Renal cortical epithelial cell (primary cell): ENCODE results near the gene ATXN7L3. TPM values are rescaled to one million over a fixed set of nuclear protein-coding genes. Genes with fewer than 3 reads are reported as not detected.
"Not testable (repeated sequence)": the region's sequence is repeated elsewhere in the genome, so short reads cannot be mapped to it uniquely, and the experiment has no call there.

Experiments used
- DNase-seq: peaks from one replicate; pipeline ENCODE4 v3.0.0-alpha.2; 2011; ENCODE audit warnings: low read depth
- total RNA-seq: library from RNA; depleted of rRNA; stranded (reverse); fragments of >200 nt; gene quantifications from 2 replicates; pipeline ENCODE4 v1.2.3, GENCODE V29; 2014

ATXN7L3 gene
- total RNA-seq, 1 donor from 2014 or later = 61.1 TPM

- no peak for DNase-seq
These were observed 23.4 kb downstream of the ATXN7L3 start for GRCh38 chr17:44176257-44176656.

- DNase-seq = no peak
These were observed 25.3 kb downstream of the ATXN7L3 start for GRCh38 chr17:44174427-44174826.

DNA sequence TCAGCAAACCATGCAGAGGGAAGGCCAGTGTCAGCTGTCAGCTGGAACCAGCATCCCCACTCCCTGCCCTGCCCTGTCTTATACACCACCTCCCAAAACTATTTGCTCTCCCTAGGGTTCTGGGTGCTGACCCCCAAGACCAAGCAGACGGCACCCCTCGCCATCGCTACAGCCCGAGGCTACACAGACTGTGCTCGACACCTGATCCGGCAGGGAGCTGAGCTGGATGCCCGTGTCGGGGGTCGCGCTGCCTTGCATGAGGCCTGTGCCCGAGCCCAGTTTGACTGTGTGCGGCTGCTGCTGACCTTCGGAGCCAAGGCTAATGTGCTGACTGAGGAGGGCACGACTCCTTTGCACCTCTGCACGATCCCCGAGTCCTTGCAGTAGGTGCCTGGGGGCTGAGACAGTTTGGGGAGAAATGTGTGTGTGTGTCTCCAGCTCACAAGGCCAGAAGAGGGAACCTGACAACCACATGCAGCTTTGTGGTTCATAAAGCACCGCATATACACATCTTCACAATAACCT is 27.7 kb downstream of the ATXN7L3 start:
- DNase-seq = no peak

- peak; percentile 43 for DNase-seq
These were observed 29.0 kb downstream of the ATXN7L3 start, which contains the start of gene ASB16 for GRCh38 chr17:44170499-44171201. ASB16 (plus strand) TSS chr17:44170704; CDS start chr17:44170790, 86 bp downstream.

DNA sequence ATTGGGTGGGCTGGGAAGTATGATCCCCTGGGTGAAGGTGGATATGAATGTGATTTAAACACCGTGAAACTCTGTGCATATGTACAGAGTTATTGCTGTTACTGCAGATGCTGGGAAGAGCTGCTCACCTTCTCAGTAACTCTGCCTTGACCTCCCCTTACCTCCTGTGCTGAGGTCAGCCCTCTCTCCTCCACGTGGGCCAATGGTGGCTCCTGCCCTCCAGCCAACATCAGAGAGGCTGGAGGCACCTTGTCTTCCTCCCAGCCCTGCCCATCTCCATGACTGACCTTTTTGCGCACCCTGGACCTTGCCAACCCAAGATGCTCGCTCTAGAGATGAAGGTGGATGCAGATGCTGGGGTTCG is 29.6 kb downstream of the ATXN7L3 start:
- DNase-seq = no peak

DNA sequence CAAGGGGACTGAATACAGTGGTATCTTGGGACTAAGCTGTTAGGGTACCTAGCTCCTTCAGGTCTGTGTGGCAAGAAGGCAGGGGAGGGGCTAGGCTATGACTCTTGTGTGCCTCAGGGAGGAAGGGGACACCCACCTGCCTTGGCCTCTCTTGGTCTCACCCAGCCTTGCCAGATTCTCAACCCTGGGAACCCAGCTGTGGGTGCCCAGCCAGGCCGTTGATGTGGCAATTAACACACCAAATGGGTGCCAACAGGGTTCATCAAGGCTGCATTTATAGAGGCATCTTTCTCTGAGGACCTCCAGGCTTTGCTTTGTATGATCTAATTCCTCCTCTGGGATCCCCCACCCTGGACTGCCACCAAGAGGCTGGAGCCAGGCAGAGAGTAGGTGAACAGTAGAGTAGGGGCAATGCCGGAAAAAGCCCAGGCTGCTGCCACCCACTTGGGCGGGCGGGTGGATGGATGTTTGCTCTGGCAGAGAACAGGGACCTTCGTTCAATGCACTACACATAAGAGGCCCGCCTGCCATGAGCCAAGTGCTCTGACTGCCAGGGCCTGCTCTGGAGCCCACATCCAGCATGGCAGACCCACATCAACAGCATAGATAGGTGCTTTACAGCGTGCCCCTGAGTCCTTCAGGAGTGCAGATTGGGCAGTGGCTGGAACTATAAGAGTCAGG is 32.4 kb downstream of the ATXN7L3 start:
- no peak for DNase-seq

DNA sequence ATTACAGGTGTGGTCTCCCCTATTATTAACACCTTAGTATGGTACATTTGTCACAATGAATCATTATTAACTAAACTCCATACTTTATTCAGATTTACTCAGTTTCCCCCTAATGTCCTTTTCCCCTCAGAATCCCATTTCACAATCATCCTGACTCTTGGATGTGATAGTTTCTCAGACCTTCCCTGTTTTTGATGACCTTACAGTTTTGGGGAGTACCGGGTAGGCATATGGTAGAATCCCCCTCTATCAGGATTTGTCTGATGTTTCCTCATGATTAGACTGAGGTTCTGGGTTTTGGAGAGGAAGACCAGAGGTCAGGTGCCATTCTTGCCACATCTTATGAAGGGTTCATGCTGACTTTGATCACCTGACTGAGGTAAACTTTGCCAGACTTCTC is 35.2 kb downstream of the ATXN7L3 start:
- DNase-seq = no peak

DNA sequence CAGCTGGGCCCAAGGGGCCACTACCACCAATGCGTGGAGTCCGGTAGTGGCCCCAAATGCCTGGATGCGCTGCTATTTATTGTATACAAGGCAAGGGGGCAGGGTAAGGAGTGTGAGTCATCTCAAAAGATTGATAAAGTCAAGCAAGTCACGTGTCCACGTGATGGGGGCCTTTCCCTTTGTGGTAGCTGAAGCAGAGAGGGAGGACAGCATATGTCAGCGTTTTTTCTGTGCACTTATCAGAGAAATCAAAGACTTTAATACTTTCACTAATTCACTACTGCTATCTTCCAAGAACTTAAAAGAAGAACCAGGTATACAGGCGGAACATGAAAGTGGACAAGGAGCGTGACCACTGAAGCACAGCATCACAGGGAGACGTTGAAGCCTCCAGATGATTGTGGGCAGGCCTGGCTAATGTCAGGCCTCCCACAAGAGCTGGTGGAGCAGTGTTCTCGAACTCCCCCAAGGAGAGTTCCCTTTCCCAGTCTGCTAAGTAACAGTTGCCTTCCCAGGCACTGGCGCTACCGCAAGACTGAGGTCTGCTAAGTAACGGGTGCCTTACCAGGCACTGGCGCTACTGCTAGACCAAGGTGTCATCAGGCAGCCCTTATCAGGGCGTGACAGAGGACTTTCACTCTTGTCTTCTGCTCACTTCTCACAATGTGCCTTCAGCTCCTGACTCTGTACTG is 40.0 kb downstream of the ATXN7L3 start:
- no peak for DNase-seq

- no peak for DNase-seq
These were observed 44.2 kb downstream of the ATXN7L3 start for GRCh38 chr17:44155488-44155887.

- DNase-seq = no peak
These were observed 46.8 kb downstream of the ATXN7L3 start for GRCh38 chr17:44152875-44153274.

DNA sequence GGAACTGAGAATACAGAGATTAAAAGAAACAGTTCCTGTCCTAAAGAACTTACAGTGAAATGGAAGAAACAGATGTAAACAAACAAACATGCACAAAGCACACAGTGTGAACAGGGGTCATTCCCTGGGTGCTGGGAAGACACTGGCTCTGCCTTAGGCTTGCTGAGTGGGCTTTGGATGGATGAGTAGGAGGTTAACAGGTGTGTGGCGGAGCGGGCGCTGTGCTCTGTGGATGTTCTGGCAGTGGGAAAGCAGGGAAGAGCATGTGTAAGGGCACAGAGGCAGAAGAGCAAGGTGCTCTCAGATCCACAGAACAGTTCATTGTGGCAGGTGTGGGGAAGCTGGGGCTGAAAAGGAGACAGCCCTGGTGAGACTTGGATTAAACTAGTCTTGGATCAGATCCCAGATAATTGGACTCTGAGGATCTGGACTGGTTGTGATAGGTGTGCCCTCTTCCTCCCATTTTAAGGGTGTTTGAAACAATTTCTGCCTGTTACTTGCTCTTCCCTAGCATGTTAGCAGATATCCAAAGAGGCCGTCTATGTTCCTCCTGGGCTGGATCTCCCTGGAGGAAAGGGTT is 49.8 kb downstream of the ATXN7L3 start:
- no peak for DNase-seq

GRCh38 chr17:44149066-44149465 is 50.6 kb downstream of the ATXN7L3 start:
- not testable (repeated sequence) for DNase-seq

DNA sequence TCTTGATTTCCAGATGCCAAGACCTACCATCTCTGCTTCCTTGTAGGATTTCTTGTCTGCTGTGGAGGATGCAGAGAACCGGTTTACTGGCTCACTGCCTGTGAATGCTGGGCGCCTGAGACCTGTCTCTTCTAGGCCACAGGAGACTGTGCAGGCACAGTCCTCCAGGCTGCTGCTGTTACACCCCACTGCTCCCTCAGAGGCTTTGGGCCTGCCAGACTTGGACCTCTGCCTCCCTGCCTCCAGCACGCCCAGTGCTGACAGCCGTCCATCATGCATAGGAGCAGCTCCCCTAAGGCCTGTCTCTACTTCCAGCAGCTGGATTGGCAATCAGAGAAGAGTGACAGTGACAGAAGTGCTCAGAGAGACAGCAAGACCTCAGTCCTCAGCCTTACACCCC is 51.9 kb downstream of the ATXN7L3 start:
- DNase-seq = no peak

GRCh38 chr17:44146375-44147346 is 53.0 kb downstream of the ATXN7L3 start:
- no peak for DNase-seq

- DNase-seq = no peak
These were observed 54.5 kb downstream of the ATXN7L3 start for GRCh38 chr17:44144966-44145739.

DNA sequence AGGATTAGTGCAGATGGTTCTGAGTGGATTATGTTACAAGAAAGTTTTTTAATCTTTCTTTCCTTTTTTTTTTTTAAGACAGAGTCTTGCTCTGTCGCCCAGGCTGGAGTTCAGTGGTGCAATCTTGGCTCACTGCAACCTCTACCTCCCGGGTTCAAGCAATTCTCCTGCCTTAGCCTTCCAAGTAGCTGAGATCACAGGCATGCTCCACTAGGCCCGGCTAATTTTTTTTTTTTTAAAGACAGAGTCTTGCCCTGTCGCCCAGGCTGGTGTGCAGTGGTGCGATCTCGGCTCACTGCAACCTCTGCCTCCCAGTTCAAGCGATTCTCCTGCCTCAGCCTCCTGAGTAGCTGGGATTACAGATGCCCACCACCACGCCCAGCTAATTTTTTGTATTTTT is 55.8 kb downstream of the ATXN7L3 start:
- DNase-seq = not testable (repeated sequence)
